Endothelial cell of umbilical vein (primary cell): ENCODE measurements around the gene GPHA2. TPM values are rescaled to one million over a fixed set of nuclear protein-coding genes. Genes with fewer than 3 reads are reported as not detected.

Experiments
- BruUV-seq: library from RNA; stranded (reverse); fragments of 400-500 nt; replicated peaks from 2 replicates; lab custom pipeline; 2021; lab: Mats Ljungman, UMichigan
- CTCF ChIA-PET: fragments of 300-600, 350-600 bp; sonication (Branson Sonifier 250); formaldehyde crosslinking; loops from one replicate; lab custom pipeline; 2021; ENCODE audit warnings: antibody characterized with exemption, inconsistent platforms; lab: Charles Lee
- POLR2A ChIA-PET: fragments of 300-600, 350-600 bp; sonication (Branson Sonifier 250); formaldehyde crosslinking; loops from one replicate; lab custom pipeline; 2021; ENCODE audit warnings: antibody characterized with exemption, inconsistent platforms; lab: Charles Lee
- DNase-seq: peaks from one replicate; pipeline ENCODE4 v3.0.0-alpha.2; 2011; ENCODE audit warnings: low read depth, low spot score
- FAIRE-seq: peaks from 2 replicates; lab custom pipeline; 2011; peaks lifted over from hg19 to GRCh38; lab: Jason Lieb, UNC
- H2AFZ ChIP-seq: 2 replicates; pipeline ENCODE4 v1.6.0; 2012; ENCODE audit warnings: low read depth, low read length, control low read depth, inconsistent platforms
- H3K27ac ChIP-seq: 2 replicates; pipeline ENCODE4 v1.5.1; 2011; ENCODE audit warnings: low read depth, mild to moderate bottlenecking, control low read depth, low read length, moderate library complexity; ENCODE audit not compliant: insufficient read depth
- H3K27me3 ChIP-seq, 2 experiments: 2 replicates each; pipeline versions ENCODE4 v1.6.0 to v1.6.1; 2011; ENCODE audit warnings: low read length in 2 of 2, mixed read lengths in 1 of 2; ENCODE audit not compliant: control insufficient read depth in 2 of 2, insufficient read depth in 2 of 2
- H3K36me3 ChIP-seq, 2 experiments: 2 replicates in 1 of 2; 3 replicates in 1 of 2; pipeline ENCODE4 v1.5.1; 2011; ENCODE audit warnings: low read length in 2 of 2, mild to moderate bottlenecking in 1 of 2, moderate library complexity in 1 of 2; ENCODE audit not compliant: control insufficient read depth in 2 of 2, insufficient read depth in 2 of 2; ENCODE audit errors: extremely low read depth in 1 of 2
- H3K4me1 ChIP-seq: 3 replicates; pipeline ENCODE4 v1.5.1; 2011; ENCODE audit warnings: mild to moderate bottlenecking, low read length; ENCODE audit not compliant: control insufficient read depth, insufficient read depth; ENCODE audit errors: extremely low read depth
- H3K4me2 ChIP-seq: 2 replicates; pipeline ENCODE4 v1.6.1; 2011; ENCODE audit warnings: low read length, control low read depth, mixed read lengths; ENCODE audit not compliant: insufficient read depth
- H3K4me3 ChIP-seq, 3 experiments: fragments of 200-600 bp in 1 of 3; sonication (generic), shearing (Covaris generic) in 1 of 3; replicated peaks in 1 of 3; 2 replicates each; pipeline ENCODE4 v1.5.1; 2011 to 2016; ENCODE audit warnings: control low read depth in 3 of 3, low read length in 3 of 3, mild to moderate bottlenecking in 2 of 3, inconsistent platforms in 1 of 3, low read depth in 1 of 3, moderate library complexity in 1 of 3; ENCODE audit not compliant: insufficient read depth in 1 of 3
- H3K79me2 ChIP-seq: 2 replicates; pipeline ENCODE4 v1.6.0; 2012; ENCODE audit warnings: low read length, inconsistent platforms; ENCODE audit not compliant: control insufficient read depth, insufficient read depth
- H3K9ac ChIP-seq: replicated peaks from 2 replicates; pipeline ENCODE3; 2011; ENCODE audit warnings: low read length, control low read depth; ENCODE audit not compliant: insufficient read depth; ENCODE audit errors: extremely low read depth
- H3K9me1 ChIP-seq: replicated peaks from 3 replicates; pipeline ENCODE4 v1.6.0; 2011; ENCODE audit warnings: mild to moderate bottlenecking, low read length; ENCODE audit not compliant: control insufficient read depth, insufficient read depth; ENCODE audit errors: extremely low read depth
- H3K9me3 ChIP-seq: replicated peaks from 2 replicates; pipeline ENCODE4 v1.5.1; 2012; ENCODE audit warnings: low read length, inconsistent platforms; ENCODE audit not compliant: control insufficient read depth, insufficient read depth
- H4K20me1 ChIP-seq: replicated peaks from 2 replicates; pipeline ENCODE3; 2011; ENCODE audit warnings: mild to moderate bottlenecking, low read length; ENCODE audit not compliant: control insufficient read depth, insufficient read depth; ENCODE audit errors: extremely low read depth
- CTCF ChIP-seq, 2 donors: IDR thresholded peaks; 1 replicate in 1 of 2; 2 replicates in 1 of 2; pipeline ENCODE4 v1.5.1; 2011; ENCODE audit warnings: low read length in 2 of 2, mild to moderate bottlenecking in 2 of 2, moderate library complexity in 2 of 2, control low read depth in 1 of 2, inconsistent platforms in 1 of 2, low read depth in 1 of 2; ENCODE audit not compliant: insufficient read depth in 1 of 2; ENCODE audit errors: extremely low read depth in 1 of 2
- GATA2 ChIP-seq: IDR thresholded peaks from 2 replicates; pipeline ENCODE4 v1.7.0; 2011; ENCODE audit warnings: low read depth, mild to moderate bottlenecking, moderate library complexity, mixed read lengths, low read length; ENCODE audit not compliant: insufficient read length, insufficient read depth
- JUN ChIP-seq: IDR thresholded peaks from 2 replicates; pipeline ENCODE4 v1.6.1; 2011; ENCODE audit warnings: borderline replicate concordance, low read depth; ENCODE audit not compliant: insufficient read length, insufficient read depth
- MAX ChIP-seq: IDR thresholded peaks from 2 replicates; pipeline ENCODE4 v1.6.1; 2011; ENCODE audit not compliant: insufficient read depth, insufficient read length
- POLR2A ChIP-seq: IDR thresholded peaks from 2 replicates; pipeline ENCODE4 v1.6.1; 2012; ENCODE audit warnings: low read depth, mild to moderate bottlenecking, control low read depth, low read length
- POLR2AphosphoS5 ChIP-seq: IDR thresholded peaks from 2 replicates; pipeline ENCODE4 v1.6.1; 2012; ENCODE audit warnings: low read depth, mild to moderate bottlenecking, control low read depth, low read length, moderate library complexity; ENCODE audit not compliant: insufficient read depth
- dilution Hi-C: fragments of 300-500 bp; cut with MboI; formaldehyde crosslinking; loops from one replicate; pipeline ENCODE4 v1.15.0; 2019; ENCODE audit warnings: low sequenced_read_pairs; ENCODE audit not compliant: extremely low pct_ligation_motif_present
- intact Hi-C: fragments of 100-400 bp; cut with micrococcal nuclease; formaldehyde crosslinking; loops from one replicate; pipeline ENCODE4 v1.10.0; 2022
- polyA plus RNA-seq, 4 experiments: library from polyadenylated mRNA; depleted of rRNA in 3 of 4; stranded (reverse) in 3 of 4; unstranded in 1 of 4; fragments of >200 nt; gene quantifications; 2 replicates each; pipeline versions ENCODE4 v1.2.1 to v1.2.3, GENCODE V29; 2011 to 2012; ENCODE audit warnings: missing spikeins in 1 of 4
- total RNA-seq: library from RNA; stranded (reverse); gene quantifications from 2 replicates; pipeline ENCODE4 v1.2.3, GENCODE V29; 2021

The GPHA2 gene
- total and polyA plus RNA-seq, 2 donors (not counting 3 experiments of a cell fraction or from before 2014, with no cell fraction given) = not detected

DNA sequence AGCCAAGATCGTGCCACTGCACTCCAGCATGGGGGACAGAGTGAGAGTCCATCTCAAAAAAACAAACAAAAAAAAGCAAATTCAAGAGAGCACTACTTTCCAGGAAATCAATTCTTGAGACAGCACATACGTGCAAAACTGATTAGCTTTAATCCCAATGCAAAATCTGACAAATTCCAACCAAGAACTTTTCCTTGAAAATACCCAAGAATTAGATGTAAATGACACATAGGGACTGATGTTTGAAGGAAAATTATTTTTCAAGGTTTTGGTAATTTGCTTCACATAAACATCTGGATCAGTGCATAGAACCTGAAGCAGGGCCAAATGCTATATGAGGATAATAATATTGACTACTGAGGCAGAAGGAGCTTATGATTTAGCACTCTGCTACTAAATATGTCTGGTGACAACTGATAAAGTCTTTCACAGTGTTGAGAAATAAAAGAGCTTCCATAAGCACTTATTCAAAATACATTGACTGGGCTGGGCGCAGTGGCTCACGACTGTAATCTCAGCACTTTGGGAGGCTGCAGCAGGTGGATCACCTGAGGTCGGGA, 27.5 kb upstream of the GPHA2 start:
- Histone ChIP-seq H3K27ac (no peak overlapping the region), H2AFZ (no peak overlapping the region), H3K4me3 (no peak overlapping the region), H3K4me1 (no peaks in the 10 kb centered on the region), H3K36me3 (no peaks in the 10 kb centered on the region), H3K27me3 (peaks cover 4 to 10% of the 10 kb centered on the region in 2 experiments), H3K4me2 (no peak overlapping the region), H4K20me1 (no peaks in the 10 kb centered on the region), H3K9me3 (no peaks in the 10 kb centered on the region), H3K79me2 (no peaks in the 10 kb centered on the region), H3K9me1 (no peaks in the 10 kb centered on the region), H3K9ac (no peak overlapping the region)
- intact Hi-C loops (no loop called here), dilution Hi-C loops (no loop called here)
- DNase-seq = no peak
- TF ChIP-seq GATA2 = no peak
- no peak for TF ChIP-seq JUN
- no peak for TF ChIP-seq POLR2A
- no peak for TF ChIP-seq MAX
- TF ChIP-seq CTCF (IDR thresholded peaks at IDR 0.05; ENCODE audit: extremely low read depth in 1 of 2, insufficient read depth in 1 of 2, low read depth in 1 of 2, low read length in 2 of 2) = no peak
- TF ChIP-seq POLR2AphosphoS5 = no peak
- ChIA-PET POLR2A (no interaction called here), CTCF (interaction anchor here (0.7 to 1.9 kb wide), 4 partner anchors 9 to 33 kb away, joined by 3 to 8 read pairs (median 4); partner anchors contain the start of genes BATF2 and GPHA2)
- no peak for FAIRE-seq
- no TSS peak for BruUV-seq
